ENCODE results near the gene XYLT1.

DNA sequence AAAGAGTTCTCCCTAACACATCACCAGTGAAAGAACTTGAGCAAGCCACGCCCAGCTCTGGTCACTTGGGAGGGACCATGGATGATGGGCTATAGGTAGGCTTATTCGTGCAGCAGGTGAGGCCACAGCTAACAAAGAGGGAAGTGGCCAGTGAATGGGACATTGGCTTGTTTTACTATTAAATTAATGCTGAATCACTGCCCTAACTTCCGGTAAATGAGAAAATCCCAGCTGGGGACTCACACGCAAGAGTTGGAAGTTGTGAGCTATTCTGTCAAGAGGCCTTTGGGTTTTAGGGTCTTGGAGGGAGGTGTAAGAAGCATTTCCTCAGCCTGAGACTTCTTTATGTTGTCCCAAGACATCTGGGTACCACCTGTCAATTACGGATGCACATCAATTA, 315.3 kb downstream of the XYLT1 start:
- TF ChIP-seq ZMAT3 (CRISPR knock-in tag; conservative IDR thresholded peaks at IDR 0.05) (no peak), ZNF30 (CRISPR knock-in tag; IDR thresholded peaks at IDR 0.05) (no peak), ZNF281 (CRISPR knock-in tag; IDR thresholded peaks at IDR 0.05; ENCODE audit: borderline replicate concordance) (no peak)
- TF ChIP-seq, protein P1, sequence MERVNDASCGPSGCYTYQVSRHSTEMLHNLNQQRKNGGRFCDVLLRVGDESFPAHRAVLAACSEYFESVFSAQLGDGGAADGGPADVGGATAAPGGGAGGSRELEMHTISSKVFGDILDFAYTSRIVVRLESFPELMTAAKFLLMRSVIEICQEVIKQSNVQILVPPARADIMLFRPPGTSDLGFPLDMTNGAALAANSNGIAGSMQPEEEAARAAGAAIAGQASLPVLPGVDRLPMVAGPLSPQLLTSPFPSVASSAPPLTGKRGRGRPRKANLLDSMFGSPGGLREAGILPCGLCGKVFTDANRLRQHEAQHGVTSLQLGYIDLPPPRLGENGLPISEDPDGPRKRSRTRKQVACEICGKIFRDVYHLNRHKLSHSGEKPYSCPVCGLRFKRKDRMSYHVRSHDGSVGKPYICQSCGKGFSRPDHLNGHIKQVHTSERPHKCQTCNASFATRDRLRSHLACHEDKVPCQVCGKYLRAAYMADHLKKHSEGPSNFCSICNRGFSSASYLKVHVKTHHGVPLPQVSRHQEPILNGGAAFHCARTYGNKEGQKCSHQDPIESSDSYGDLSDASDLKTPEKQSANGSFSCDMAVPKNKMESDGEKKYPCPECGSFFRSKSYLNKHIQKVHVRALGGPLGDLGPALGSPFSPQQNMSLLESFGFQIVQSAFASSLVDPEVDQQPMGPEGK (CRISPR knock-in tag; IDR thresholded peaks at IDR 0.05), result no peak
- TF ChIP-seq, protein P2, sequence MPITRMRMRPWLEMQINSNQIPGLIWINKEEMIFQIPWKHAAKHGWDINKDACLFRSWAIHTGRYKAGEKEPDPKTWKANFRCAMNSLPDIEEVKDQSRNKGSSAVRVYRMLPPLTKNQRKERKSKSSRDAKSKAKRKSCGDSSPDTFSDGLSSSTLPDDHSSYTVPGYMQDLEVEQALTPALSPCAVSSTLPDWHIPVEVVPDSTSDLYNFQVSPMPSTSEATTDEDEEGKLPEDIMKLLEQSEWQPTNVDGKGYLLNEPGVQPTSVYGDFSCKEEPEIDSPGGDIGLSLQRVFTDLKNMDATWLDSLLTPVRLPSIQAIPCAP (CRISPR knock-in tag; IDR thresholded peaks at IDR 0.05; ENCODE audit: low read depth), result no peak

Measured in HepG2 (cell line).